ENCODE data around the gene ORM1.

GRCh38 chr9:114373960-114374730, 51.2 kb downstream of the ORM1 start:
- TF ChIP-seq EZH2 (IDR thresholded peaks at IDR 0.05; ENCODE audit: low read length, unreplicated experiment) = no peak
- TF ChIP-seq CTCF (conservative IDR thresholded peaks at IDR 0.05; ENCODE audit: low read depth, low read length) = no peak
